Activated T-helper 9 cell treated with anti-CD3 and anti-CD28 coated beads, Interleukin-2, amount 50 U/mL, for 16 hours (primary cell): Measurements from ENCODE around the gene BRME1.
A peak's percentile ranks its signal among the peaks of the same experiment; 100 is the strongest.

Source experiments
- DNase-seq: peaks from one replicate; pipeline ENCODE4 v3.0.0-alpha.2; 2020; ENCODE audit warnings: low read depth

BRME1 gene

GRCh38 chr19:13846557-13847406 lies 59.1 kb downstream of the BRME1 start:
- peak; percentile 90 for DNase-seq

GRCh38 chr19:13844130-13844631 lies 61.7 kb downstream of the BRME1 start:
- no peak for DNase-seq

- DNase-seq = no peak
Observed at GRCh38 chr19:13843104-13843921, 62.6 kb downstream of the BRME1 start.

DNA sequence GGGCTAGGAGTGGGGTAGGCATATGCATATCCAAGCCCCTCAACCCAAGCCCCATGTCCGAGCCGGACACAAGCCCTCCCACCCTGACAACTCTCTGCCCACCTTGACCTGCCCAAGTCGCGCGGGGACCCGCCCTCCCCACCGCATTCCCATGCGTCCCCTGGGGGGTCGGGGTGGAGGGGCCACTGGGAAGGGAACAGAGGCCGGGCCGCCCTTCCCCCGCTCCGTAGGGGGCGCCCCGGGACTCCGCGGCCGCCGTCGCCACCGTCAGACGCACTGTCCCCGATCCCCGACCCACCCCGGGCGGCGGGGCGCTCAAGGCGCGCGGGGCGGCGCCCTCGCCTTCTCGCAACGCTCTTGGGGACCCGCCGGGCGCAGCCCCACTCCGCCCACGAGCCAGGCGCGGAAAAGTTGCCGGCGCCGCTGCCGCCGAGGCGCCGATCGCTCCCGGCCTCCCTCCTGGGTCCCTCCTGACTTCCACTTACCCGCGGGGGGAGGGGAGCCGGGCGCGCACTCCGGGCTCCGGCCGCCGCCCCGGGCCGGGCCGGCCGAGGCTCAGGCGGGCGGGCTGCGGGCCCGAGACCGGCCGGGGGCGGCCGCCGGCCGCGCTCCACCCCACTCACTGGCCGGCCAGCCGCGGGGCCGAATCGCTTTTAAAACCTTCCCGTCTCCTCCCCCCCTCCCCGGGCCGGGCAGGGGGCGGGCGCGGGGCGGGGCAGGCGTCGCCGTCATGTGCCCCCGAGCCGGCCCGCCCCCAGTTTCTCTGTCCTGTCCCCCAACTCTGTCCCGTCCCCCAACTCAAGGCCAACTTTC lies 63.4 kb downstream of the BRME1 start:
- DNase-seq = peak; percentile 59

- DNase-seq = no peak
Observed at GRCh38 chr19:13841962-13842290, 64.0 kb downstream of the BRME1 start.

- DNase-seq = no peak
Observed at GRCh38 chr19:13841086-13841961, 64.6 kb downstream of the BRME1 start.

DNA sequence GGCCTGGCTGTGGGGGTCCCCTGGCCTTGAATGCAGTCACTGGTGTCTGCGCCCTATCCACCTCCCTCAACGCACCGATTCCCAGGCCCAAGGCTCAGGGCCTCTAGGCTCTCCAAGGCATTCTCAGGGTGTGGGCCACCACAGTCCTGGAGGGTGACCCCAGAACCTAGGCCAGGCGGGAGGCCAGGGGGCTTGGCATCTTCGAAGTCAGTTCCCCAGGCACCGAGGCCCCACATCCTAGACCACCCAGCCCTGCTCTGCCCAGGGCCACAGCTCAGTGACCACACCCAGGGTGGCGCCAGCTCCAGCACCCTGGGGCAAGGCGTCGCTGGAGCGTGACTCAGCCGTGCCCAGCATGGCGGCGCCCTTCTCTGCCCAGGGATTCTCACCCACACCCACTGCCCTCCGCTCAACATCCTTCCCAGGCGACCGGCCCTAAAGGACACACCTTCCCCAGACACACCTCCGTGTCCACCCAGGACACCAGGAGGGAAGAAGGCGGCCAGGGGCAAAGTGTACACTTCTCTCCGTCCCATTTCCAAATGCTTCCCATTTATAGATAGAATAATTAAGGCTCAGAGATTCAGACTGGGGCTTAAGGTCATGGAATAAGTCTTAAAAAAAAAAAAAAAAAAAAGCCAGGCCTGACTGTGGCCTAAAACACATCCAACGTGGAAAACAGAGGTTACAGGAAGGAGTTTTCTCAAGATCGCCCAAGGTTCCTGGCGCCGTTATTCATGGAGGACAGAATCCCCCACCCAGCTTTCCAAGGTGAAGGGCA lies 65.4 kb downstream of the BRME1 start:
- DNase-seq = no peak

DNA sequence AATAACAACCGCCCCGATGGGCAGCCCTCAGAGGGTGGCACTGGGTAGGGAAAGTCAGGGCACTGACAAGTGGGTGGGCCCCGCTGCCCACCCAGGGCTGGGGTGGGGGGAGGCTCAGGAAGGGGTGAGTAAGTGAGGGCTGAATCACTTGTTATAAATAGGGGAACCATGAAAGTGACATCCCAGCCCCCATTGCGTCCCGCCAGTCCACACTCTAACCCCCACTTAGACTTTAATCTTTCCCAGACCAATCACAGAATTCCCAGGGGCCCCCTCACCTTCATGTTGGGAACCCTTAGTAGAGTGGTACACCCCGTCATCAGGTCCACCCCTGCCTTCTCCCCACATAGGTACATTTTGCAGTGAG lies 66.0 kb downstream of the BRME1 start:
- no peak for DNase-seq

DNA sequence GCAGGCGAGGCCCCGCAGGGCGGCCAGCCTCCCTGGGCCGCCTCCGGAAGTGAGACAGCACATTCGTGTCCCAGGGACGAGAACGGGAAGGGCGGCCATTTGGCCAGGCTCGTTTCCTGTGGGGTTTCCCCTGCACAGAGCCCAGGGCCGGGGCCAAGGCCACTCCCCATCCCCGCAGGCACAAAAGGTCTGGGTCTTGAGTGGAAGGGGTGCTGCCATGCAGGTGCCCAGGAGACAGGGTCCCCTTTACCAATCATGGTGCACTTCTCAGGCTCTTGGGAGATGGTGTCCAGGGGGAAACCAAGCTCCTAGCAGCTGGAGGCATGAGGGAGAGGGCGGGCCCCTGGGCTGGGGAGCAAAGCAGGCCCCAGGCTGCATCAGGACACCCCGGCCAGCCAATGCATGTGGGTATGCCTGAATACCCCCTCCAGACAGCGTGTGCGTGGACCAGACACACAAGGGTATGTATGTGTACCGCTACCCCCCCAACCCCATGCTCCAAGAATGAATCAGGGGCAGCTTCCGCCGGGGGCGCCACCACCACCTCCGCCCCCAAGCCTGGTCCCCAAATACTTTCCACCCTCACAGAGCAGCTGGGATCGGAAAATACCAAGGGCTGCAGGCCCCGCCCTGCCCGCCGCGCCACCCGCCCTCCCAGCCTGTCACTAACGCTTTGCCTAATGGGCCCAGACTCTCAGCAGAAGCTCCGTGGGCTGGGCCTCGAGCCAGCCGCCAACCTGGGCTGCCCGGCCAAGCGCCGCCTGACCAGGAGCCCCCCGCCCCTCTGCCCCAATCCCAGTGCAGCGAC lies 66.6 kb downstream of the BRME1 start:
- DNase-seq = peak; percentile 84

GRCh38 chr19:13838435-13839129 lies 67.3 kb downstream of the BRME1 start:
- DNase-seq = no peak

GRCh38 chr19:13835791-13836723 lies 69.9 kb downstream of the BRME1 start:
- DNase-seq = no peak

- no peak for DNase-seq
Observed at GRCh38 chr19:13834244-13835069, 71.5 kb downstream of the BRME1 start.

GRCh38 chr19:13833330-13834243 lies 72.3 kb downstream of the BRME1 start:
- DNase-seq = peak; percentile 87
